Eye (tissue), 1 donor: Measurements from ENCODE around the gene SLC25A33.
"Not testable (repeated sequence)": the region's sequence is repeated elsewhere in the genome, so short reads cannot be mapped to it uniquely, and the experiment has no call there.

Experiments used
- DNase-seq: peaks from one replicate; pipeline ENCODE4 v3.0.0-alpha.2; 2015

The SLC25A33 gene

GRCh38 chr1:9539165-9539828, at the start of gene SLC25A33:
SLC25A33 (plus strand) TSS chr1:9539465; CDS start chr1:9539692, 227 bp downstream.
- DNase-seq, result peak; percentile 100

- peak; percentile 93 for DNase-seq
These were observed 48.5 kb upstream of the SLC25A33 start for GRCh38 chr1:9490605-9491339.

GRCh38 chr1:9493326-9493725, 45.9 kb upstream of the SLC25A33 start:
- DNase-seq, result no peak

- peak; percentile 83 for DNase-seq
These were observed 44.1 kb upstream of the SLC25A33 start for GRCh38 chr1:9494936-9495758.

- DNase-seq, result no peak
These were observed 43.4 kb upstream of the SLC25A33 start for GRCh38 chr1:9495854-9496374.

- no peak for DNase-seq
These were observed 38.2 kb upstream of the SLC25A33 start for GRCh38 chr1:9500756-9501754.

- DNase-seq, result no peak
These were observed 36.1 kb upstream of the SLC25A33 start for GRCh38 chr1:9503001-9503675.

- no peak for DNase-seq
These were observed 34.1 kb upstream of the SLC25A33 start for GRCh38 chr1:9505143-9505542.

GRCh38 chr1:9506901-9507300, 32.4 kb upstream of the SLC25A33 start:
- no peak for DNase-seq

- DNase-seq, result no peak
These were observed 29.1 kb upstream of the SLC25A33 start for GRCh38 chr1:9510130-9510529.

GRCh38 chr1:9515550-9515949, 23.7 kb upstream of the SLC25A33 start:
- not testable (repeated sequence) for DNase-seq

- no peak for DNase-seq
These were observed 20.7 kb upstream of the SLC25A33 start for GRCh38 chr1:9518454-9518998.

GRCh38 chr1:9520411-9520810, 18.9 kb upstream of the SLC25A33 start:
- DNase-seq, result no peak

GRCh38 chr1:9529190-9529589, 10.1 kb upstream of the SLC25A33 start:
- peak; percentile 21 for DNase-seq

- DNase-seq, result no peak
These were observed 8.9 kb upstream of the SLC25A33 start for GRCh38 chr1:9530320-9530719.

- DNase-seq, result no peak
These were observed 4.3 kb upstream of the SLC25A33 start for GRCh38 chr1:9534953-9535352.

- DNase-seq, result no peak
These were observed 3.0 kb upstream of the SLC25A33 start for GRCh38 chr1:9536301-9536700.

GRCh38 chr1:9537863-9538668, 1.2 kb upstream of the SLC25A33 start:
- peak; percentile 28 for DNase-seq

GRCh38 chr1:9538669-9539164, 548 bp upstream of the SLC25A33 start:
- DNase-seq, result no peak
